Stimulated activated CD4-positive, alpha-beta T cell treated with anti-CD3 and anti-CD28 coated beads, Interleukin-4, amount 100 ng/mL, for 48 hours (primary cell): ENCODE measurements around the gene CACNG3.
"Not testable (repeated sequence)": the region's sequence is repeated elsewhere in the genome, so short reads cannot be mapped to it uniquely, and the experiment has no call there.

ENCODE experiments used
- DNase-seq, 2 donors: peaks; one replicate each; pipeline ENCODE4 v3.0.0-alpha.2; 2020; ENCODE audit warnings: low read depth in 2 of 2

Gene CACNG3

DNA sequence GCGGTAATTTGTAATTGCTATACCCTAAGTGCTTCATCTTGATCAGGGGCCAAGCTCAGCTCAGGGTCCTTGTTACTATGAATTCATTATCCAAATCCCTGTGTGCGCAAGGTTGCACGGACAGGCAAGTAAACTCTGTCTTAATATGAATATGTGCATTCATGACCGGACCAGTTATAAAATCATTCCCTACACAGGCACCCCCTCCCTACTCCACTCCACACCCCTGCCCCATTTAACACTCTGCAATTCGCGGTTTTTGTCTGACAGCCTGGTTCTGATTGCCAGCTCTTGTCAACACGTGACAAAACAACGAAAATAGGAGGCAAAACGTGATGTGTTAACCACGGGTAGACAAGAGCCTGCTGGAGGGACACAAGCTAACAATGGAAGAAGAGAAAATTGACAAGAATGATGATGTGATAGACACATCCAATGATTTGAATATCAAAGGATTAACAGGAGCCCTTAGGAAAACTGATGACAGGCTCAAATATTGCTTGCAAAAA, 76.5 kb downstream of the CACNG3 start:
- DNase-seq, result no peak

DNA sequence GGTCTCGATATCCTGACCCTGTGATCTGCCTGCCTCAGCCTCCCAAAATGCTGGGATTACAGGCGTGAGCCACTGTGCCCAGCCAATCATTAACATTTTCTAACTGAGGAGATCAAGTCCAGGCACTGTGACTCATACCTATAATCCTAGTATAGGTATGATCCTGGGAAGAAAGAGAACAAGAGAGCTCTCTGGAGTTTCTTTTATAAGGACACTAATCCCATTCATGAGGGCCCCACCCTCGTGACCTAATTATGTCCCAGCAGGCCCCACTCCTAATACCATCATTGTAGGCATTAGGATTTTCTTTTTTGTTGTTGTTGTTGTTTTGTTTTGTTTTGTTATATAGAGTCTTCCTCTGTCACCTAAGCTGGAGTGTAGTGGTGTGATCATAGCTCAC, 80.4 kb downstream of the CACNG3 start:
- no peak for DNase-seq

DNA sequence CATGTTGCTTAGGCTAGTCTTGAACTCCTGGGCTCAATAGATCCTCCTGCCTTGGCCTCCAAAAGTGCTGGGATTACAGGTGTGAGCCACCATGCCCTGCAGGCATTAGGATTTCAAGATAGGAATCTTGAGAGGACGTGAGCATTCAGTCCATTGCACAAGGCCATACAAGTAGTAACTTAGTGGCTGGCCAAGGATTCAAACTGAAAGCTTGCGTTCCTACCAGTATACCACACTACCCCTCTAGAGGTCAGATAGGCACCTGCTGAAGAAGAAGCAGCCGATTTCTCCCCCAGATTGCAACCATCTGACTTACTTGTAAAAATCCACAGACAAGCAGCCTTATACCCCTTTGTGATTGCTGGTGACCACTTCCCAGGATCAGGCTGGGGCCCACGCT, 80.9 kb downstream of the CACNG3 start:
- no peak for DNase-seq

DNA sequence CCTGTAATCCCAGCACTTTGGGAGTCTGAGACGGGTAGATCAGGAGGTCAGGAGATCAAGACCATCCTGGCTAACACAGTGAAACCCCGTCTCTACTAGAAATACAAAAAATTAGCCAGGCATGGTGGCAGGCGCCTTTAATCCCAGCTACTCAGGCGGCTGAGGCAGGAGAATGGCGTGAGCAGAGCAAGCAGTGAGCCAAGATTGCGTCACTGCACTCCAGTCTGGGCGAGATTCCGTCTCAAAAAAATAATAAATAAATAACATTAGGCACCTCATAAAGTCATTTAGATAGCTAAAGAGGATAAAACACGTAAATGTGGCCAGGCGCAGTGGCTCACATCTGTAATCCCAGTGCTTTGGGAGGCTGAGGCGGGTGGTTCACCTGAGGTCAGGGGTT, 87.7 kb downstream of the CACNG3 start:
- not testable (repeated sequence) for DNase-seq

DNA sequence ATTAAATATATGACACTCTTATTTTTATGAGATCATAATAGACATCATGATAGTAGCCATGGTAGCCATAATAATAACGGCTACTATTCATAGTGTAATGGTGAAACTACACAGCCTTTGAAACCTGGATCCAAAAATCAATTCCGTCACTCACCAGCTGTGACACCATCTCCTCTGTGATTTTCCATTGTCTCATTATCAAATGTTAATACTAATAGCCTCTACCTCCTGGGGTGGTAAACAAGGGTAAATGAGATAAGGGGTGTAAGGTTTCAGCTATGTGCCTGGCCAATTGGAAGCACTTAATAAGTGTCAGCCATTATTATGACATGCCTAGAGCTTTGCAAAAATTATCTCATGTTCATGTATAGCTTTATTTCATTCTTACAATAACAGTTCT, 88.6 kb downstream of the CACNG3 start:
- no peak for DNase-seq

DNA sequence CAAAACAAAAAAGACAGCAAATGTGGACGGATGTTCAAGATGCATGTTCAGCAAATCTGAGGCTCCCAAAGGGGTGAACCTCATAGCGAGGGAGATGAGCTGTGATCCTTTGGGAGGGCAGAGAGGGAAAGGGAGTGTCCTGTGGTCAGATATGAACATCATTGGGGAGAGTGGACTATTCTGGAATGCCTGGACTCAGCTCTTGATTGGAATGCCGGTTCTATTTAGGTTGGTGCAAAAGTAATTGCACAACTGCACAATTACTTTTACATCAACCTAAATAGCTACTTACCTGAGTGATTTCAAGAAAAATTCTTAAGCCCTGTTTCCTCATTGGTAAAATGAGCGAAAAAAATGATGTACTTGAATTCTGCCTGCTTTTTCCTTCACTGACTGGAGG, 89.6 kb downstream of the CACNG3 start:
- DNase-seq, result no peak

DNA sequence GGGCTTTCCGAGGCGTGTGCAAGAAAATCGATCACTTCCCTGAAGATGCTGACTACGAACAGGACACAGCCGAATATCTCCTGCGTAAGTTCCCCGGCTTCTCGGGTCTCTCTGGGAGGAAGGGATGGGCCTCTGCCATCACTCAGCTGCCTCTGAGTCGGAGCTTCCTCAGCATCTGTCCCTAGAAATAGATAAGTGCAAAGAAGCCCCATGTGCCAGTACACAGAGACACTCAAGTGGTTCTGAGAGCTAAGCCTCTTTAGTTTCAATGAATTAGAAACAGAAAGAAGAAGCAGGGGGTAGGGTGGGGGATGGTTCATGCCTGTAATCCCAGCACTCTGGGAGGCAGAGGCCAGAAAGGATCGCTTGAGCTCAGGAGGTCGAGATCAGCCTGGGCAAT, 90.6 kb downstream of the CACNG3 start:
- DNase-seq, result no peak

DNA sequence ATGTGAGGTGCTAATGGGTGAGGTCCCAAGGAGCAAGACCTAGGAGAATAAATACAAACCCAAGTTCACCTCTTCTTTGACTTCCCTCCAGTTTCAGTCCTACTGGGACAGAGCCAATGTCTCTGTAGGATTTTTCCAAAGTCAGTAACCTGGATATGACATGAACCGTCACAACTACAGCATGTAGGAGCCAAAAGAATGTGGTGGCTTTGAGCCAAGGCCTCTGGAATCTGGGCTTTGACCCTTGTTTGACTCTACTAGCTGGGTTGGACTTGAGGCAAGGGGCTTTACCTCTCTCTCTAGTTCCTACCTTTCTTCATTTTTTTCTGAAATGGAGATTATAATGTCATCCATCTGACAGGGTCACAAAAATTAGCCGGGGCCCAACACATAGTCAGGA, 91.4 kb downstream of the CACNG3 start:
- no peak for DNase-seq

DNA sequence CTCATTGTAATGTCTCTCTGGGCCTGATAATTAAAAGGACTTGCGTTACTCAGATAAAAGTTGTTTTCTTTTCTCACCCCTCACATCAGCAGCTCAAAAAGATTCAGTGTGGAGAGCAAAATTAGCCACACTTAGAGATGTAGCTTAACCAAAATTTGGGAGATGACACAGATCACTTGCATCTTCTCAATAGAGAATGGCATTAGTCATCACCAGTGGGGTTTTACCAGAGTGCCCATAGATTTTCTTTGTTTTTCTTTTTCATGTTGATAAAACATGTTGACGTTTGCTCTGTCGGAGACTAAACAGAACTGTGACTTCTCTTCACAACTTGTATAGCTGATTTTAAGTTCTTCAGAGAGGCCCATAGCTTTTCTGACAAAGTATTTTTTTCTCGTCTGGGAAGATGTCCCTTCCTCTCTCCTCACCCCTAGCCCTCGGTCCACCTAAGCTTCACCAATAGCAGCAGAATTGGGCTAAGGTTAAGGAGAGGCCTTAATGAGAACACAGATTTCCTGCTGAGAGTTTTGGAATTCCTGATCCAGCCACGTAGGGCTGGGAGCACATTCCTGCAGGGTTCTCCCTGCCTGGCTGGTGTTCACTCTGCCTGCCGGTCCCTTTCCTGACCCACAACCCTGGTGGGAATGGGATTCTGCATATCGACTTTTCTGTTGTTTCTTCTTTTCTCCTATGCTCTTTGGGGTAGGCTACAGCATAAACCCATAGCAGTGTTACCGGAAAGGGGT, 92.6 kb downstream of the CACNG3 start:
- DNase-seq, result no peak

DNA sequence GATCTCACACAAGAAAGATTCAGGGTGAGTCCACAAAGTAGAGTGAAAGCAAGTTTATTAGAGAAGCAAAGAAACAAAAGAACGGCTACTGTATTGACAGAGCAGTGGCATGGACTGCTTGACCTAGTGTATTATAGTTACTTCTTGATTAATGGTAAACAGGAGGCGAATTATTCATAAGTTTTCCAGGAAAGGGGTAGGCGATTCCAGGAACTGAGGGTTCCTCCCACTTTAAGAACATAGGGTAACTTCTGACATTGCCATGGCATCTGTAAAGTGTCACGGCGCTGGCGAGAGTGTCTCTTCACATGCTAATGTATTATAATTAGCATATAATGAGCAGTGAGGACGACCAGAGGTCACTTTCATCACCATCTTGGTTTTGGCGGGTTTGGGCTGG, 93.2 kb downstream of the CACNG3 start:
- DNase-seq, result no peak

DNA sequence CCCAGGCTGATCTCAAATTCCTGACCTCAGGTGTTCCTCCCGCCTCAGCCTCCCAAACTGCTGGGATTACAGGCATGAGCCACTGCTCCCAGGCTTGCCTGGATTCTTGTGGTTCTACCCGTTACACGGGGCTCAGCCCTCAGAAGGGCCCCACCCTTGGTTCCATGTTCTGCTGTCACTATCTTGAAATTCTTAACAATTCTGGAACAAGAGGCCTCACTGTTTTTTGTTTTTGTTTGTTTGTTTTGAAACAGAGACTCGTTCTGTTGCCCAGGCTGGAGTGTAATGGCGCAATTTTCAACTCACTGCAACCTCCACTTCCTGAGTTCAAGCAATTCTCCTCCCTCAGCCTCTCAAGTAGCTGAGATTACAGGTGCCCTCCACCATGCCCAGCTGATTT, 96.6 kb downstream of the CACNG3 start:
- DNase-seq, result no peak

DNA sequence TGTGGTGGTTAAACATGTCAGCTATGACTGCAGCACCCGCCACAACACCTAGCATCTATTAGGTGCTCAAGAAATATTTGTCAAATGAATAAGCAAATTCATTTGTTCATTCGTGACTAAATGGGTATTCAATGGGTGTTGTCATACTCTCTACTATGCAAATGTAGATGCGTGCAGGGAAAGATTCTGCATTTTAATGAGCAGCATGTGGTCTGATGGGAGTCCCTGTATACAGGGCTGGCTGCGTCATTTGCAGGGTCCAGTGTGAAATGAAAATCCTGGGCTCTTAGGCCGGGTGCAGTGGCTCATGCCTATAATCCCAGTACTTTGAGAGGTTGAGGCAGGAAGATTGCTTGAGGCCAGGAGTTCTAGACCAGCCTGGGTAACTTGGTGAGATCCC, 97.5 kb downstream of the CACNG3 start:
- DNase-seq, result no peak

DNA sequence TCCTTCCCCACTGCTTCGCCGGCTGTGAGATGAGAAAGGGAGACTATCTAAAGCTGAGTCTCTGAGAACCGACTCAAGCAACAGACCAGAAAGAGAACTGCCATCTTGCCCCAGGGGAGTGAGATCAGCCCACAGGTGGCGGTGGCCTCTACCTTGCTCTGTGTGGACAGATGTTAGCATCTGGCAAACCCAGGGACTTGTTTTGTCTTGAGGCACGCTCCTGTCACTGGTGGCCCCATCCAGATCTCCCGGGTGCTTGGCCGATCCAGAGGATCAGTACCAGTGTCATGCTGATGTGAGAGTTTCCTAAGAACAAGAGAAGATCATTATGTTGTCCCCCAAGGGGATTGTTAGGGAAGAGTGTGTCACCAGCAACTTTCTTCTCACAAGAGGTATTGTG, 101.4 kb downstream of the CACNG3 start:
- DNase-seq, result no peak

DNA sequence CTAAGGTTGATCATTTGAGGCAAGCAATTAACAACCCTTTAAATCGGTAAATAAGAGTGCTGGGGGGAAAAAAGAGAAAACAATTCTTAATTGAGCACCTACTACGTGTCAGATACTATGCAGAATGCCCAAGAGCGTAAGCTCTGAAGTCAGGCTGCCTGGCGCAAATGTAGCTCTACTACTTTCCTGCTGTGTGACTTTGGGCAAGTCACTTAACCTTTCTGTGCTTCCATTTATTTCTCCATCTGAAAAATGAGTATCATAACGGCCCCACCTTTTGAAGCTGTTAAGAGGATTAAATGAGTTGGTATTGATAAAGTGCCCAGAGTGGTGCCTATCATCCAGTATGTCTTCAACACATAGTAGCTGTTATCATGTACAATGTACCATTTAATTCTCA, 102.0 kb downstream of the CACNG3 start:
- no peak for DNase-seq

DNA sequence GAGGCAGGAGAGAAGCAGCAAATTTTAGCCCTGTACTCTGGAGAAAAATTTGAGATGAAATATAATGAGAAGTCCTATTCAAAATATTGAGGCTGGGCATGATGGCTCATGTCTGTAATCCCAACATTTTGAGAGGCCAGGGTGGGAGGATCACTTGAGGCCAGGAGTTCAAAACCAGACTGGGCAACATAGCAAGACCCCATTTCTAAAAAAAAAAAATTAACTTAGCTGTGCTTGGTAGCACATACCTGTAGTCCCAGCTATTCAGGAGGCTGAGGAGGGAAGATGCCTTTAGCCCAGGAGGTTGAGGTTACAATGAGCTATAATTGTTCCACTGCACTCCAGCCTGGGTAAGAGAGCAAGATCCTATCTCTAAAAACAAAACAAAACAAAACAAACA, 103.4 kb downstream of the CACNG3 start:
- no peak for DNase-seq

DNA sequence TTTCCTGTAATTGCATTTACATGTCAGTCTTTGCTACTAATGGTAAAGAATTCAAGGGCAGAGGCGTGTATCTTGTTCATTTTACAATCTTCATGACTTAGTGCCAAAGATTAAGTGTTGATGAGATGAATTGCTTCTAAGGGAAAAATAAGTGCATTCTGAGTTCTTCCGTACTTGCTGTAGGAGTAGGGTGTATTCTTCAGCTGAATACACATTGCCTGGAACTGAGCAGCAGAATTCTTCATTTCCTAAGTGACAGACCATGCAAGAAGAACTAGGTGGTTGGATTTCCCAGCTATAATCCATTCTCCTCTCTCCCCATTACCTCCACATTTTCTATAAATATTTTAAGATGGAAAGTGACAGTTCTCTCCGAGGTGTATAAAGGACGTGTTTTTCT, 104.8 kb downstream of the CACNG3 start:
- no peak for DNase-seq

DNA sequence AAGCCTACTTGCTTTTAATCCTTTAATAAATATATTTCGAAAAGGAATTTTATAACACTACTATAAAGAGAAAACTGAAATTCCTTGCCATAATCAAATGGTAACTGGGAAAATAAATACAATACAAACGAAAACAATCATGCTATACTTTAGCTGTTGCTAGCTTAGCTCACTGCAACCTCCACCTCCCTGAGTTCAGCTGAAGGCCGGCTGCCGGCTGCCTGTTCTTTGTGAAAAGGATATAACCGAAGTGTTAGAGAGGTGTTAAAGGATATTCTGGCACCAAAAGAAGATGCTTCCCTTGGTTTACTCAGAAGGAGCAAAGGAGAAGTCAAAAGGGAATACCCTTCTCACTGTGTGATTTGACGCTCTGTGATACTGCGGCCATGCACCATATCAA, 108.5 kb downstream of the CACNG3 start:
- no peak for DNase-seq

DNA sequence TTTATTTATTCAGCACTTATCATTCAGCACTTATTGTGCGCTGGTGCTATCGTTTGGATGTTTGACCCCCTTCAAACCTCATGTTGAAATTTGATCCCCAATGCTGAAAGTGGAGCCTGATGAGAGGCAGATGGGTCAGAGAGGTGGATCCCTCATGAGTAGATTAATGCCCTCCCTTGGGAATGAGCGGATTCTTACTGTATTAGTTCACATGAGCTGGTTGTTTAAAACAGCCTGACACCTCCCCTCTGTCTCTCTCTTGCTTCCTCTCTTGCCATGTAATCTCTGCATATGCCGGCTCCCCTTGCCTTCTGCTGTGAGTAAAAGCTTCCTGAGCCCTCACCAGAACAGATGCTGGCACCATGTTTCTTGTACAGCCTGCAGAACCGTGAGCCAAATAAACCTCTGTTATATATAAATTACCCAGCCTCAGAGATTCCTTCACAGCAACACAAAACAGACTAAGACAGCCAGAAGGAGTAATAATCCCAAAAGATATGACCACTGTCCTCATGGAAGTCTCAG, 111.1 kb downstream of the CACNG3 start:
- DNase-seq, result no peak

DNA sequence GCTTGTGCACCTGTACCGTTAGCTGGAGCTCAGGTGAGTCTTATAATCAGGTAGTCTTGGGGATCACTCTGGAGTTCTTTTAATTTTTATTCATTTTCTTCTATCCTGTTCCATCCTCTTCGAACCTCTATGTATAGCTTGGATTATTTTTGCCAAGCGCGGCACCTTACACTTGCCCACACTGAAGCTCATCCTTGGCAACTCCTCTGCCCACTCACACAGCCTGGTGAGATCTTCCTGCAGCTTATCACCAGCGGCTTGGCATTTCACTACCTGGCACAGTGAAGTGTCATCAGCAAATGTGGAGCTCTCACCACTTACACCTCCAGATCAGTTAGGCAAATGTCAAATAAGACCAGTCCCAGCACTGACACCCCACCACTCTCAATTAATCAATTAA, 116.7 kb downstream of the CACNG3 start:
- DNase-seq, result no peak

DNA sequence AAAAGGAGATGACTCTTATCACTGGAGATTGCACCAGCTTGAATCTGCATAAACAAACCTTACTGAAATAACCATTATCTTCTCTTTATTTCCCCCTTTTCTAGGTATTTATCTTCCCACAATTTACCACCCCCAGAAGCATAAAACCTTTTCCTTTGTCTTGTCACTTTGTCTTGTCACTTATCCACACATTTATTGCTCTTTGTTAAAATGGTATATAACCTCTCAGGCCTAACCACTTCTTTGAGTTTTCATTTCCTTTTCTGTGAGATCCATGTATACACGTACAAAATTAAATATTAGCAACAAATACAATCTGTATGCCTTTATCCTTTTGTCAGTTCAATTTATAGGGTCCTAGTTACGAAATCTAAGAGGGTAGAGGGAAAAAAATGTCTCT, 122.9 kb downstream of the CACNG3 start:
- DNase-seq, result no peak

DNA sequence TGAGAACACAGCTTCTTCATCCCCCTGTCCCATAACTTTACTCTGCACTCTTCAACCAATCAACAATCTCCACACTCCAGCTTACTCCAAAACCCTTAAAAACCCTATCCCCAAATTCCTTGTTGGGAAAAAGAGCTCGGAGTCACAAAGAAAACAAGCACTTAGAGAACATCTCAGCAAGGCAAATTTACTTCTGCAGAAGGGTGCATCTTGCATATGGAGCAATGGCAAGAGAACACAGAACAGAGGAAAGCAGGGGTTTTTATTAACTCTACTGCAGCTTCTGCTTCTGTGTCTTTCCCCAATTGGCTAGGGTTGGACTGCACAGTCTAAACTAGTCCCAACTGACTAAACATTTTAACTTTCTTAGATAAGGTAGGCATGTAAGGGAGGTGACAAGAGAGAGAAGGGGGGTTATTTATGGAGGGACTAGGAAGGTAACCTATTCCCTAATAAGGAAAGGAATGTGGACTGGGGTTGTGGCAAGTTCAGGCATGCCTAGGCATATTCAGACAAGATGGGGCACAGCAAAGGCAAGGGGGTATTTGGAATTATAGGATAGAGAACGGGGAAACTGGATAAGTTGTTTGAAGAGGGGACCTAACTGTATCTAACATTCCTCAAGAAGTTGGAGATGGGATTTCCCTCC, 125.5 kb downstream of the CACNG3 start:
- DNase-seq, result no peak

DNA sequence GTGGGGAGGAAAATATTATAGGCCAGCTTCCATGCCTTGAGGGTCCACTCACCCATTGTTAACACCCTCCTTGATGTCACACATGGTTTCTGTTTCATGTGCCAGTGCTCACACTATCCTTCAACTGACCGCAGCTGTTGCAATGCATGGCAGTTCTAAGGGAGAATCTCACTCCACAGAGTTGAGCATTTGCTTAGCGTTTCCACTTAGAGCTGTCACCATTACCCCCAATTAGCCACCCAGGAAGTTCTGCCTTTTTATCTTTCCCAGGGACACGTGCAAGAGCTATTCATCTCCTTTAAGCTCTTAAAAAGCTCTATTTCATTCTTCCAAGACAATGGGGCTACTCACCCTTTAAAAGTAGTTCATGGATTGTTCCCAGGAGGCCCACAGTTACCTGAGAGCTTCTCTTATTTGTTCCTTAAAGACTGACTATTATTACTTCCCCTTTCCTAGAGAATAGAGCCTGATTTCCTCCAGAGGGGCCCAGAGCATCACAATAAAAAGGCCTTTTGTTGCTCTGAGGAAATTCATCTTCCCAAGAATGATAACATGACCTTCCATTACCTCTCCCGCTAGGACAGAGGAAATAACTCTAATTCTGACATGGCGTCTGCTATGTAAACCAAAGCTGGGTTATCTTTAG, 126.8 kb downstream of the CACNG3 start:
- DNase-seq, result no peak

DNA sequence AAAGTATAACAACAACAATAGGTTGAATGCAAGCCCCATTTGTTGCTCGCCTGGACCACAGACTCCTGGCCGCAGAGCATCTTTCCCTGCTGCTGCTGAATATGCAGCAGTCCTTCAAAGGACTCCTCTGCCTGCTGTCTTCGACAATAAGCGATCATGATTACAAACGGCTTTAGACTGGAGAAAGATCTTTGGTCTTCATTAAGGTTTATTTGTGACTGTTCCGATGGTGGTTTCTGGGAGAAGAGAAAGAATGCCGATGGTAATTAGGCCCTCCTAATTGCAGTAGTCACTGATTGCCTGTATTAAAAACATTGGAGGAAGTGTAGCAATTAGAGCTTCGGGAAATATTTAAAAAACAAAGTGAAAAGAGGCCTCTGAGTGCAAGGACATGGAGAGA, 138.2 kb downstream of the CACNG3 start:
- DNase-seq, result no peak
